Endothelial cell of umbilical vein (primary cell): Measurements from ENCODE around the gene FKBP14. TPM values are rescaled to one million over a fixed set of nuclear protein-coding genes. Genes with fewer than 3 reads are reported as not detected.
A peak's percentile ranks its signal among the peaks of the same experiment; 100 is the strongest.

Experiments used
- BruUV-seq: library from RNA; stranded (reverse); fragments of 400-500 nt; replicated peaks from 2 replicates; lab custom pipeline; 2021; lab: Mats Ljungman, UMichigan
- CTCF ChIA-PET: fragments of 300-600, 350-600 bp; sonication (Branson Sonifier 250); formaldehyde crosslinking; loops from one replicate; lab custom pipeline; 2021; ENCODE audit warnings: antibody characterized with exemption, inconsistent platforms; lab: Charles Lee
- POLR2A ChIA-PET: fragments of 300-600, 350-600 bp; sonication (Branson Sonifier 250); formaldehyde crosslinking; loops from one replicate; lab custom pipeline; 2021; ENCODE audit warnings: antibody characterized with exemption, inconsistent platforms; lab: Charles Lee
- DNase-seq: peaks from one replicate; pipeline ENCODE4 v3.0.0-alpha.2; 2011; ENCODE audit warnings: low read depth, low spot score
- FAIRE-seq: peaks from 2 replicates; lab custom pipeline; 2011; peaks lifted over from hg19 to GRCh38; lab: Jason Lieb, UNC
- H2AFZ ChIP-seq: 2 replicates; pipeline ENCODE4 v1.6.0; 2012; ENCODE audit warnings: low read depth, low read length, control low read depth, inconsistent platforms
- H3K27ac ChIP-seq: 2 replicates; pipeline ENCODE4 v1.5.1; 2011; ENCODE audit warnings: low read depth, mild to moderate bottlenecking, control low read depth, low read length, moderate library complexity; ENCODE audit not compliant: insufficient read depth
- H3K27me3 ChIP-seq, 2 experiments: 2 replicates each; pipeline versions ENCODE4 v1.6.0 to v1.6.1; 2011; ENCODE audit warnings: low read length in 2 of 2, mixed read lengths in 1 of 2; ENCODE audit not compliant: control insufficient read depth in 2 of 2, insufficient read depth in 2 of 2
- H3K36me3 ChIP-seq, 2 experiments: 2 replicates in 1 of 2; 3 replicates in 1 of 2; pipeline ENCODE4 v1.5.1; 2011; ENCODE audit warnings: low read length in 2 of 2, mild to moderate bottlenecking in 1 of 2, moderate library complexity in 1 of 2; ENCODE audit not compliant: control insufficient read depth in 2 of 2, insufficient read depth in 2 of 2; ENCODE audit errors: extremely low read depth in 1 of 2
- H3K4me1 ChIP-seq: 3 replicates; pipeline ENCODE4 v1.5.1; 2011; ENCODE audit warnings: mild to moderate bottlenecking, low read length; ENCODE audit not compliant: control insufficient read depth, insufficient read depth; ENCODE audit errors: extremely low read depth
- H3K4me2 ChIP-seq: 2 replicates; pipeline ENCODE4 v1.6.1; 2011; ENCODE audit warnings: low read length, control low read depth, mixed read lengths; ENCODE audit not compliant: insufficient read depth
- H3K4me3 ChIP-seq, 3 experiments: fragments of 200-600 bp in 1 of 3; sonication (generic), shearing (Covaris generic) in 1 of 3; replicated peaks in 1 of 3; 2 replicates each; pipeline ENCODE4 v1.5.1; 2011 to 2016; ENCODE audit warnings: control low read depth in 3 of 3, low read length in 3 of 3, mild to moderate bottlenecking in 2 of 3, inconsistent platforms in 1 of 3, low read depth in 1 of 3, moderate library complexity in 1 of 3; ENCODE audit not compliant: insufficient read depth in 1 of 3
- H3K79me2 ChIP-seq: 2 replicates; pipeline ENCODE4 v1.6.0; 2012; ENCODE audit warnings: low read length, inconsistent platforms; ENCODE audit not compliant: control insufficient read depth, insufficient read depth
- H3K9ac ChIP-seq: replicated peaks from 2 replicates; pipeline ENCODE3; 2011; ENCODE audit warnings: low read length, control low read depth; ENCODE audit not compliant: insufficient read depth; ENCODE audit errors: extremely low read depth
- H3K9me1 ChIP-seq: replicated peaks from 3 replicates; pipeline ENCODE4 v1.6.0; 2011; ENCODE audit warnings: mild to moderate bottlenecking, low read length; ENCODE audit not compliant: control insufficient read depth, insufficient read depth; ENCODE audit errors: extremely low read depth
- H3K9me3 ChIP-seq: replicated peaks from 2 replicates; pipeline ENCODE4 v1.5.1; 2012; ENCODE audit warnings: low read length, inconsistent platforms; ENCODE audit not compliant: control insufficient read depth, insufficient read depth
- H4K20me1 ChIP-seq: replicated peaks from 2 replicates; pipeline ENCODE3; 2011; ENCODE audit warnings: mild to moderate bottlenecking, low read length; ENCODE audit not compliant: control insufficient read depth, insufficient read depth; ENCODE audit errors: extremely low read depth
- FOS ChIP-seq: IDR thresholded peaks from 2 replicates; pipeline ENCODE4 v1.6.1; 2011; ENCODE audit warnings: mild to moderate bottlenecking, low read length, moderate library complexity, borderline replicate concordance; ENCODE audit not compliant: insufficient read depth
- GATA2 ChIP-seq: IDR thresholded peaks from 2 replicates; pipeline ENCODE4 v1.7.0; 2011; ENCODE audit warnings: low read depth, mild to moderate bottlenecking, moderate library complexity, mixed read lengths, low read length; ENCODE audit not compliant: insufficient read length, insufficient read depth
- JUN ChIP-seq: IDR thresholded peaks from 2 replicates; pipeline ENCODE4 v1.6.1; 2011; ENCODE audit warnings: borderline replicate concordance, low read depth; ENCODE audit not compliant: insufficient read length, insufficient read depth
- MYC ChIP-seq: IDR thresholded peaks from one replicate; pipeline ENCODE4 v1.6.1; 2011; ENCODE audit warnings: mild to moderate bottlenecking, low read depth, low read length
- dilution Hi-C: fragments of 300-500 bp; cut with MboI; formaldehyde crosslinking; loops from one replicate; pipeline ENCODE4 v1.15.0; 2019; ENCODE audit warnings: low sequenced_read_pairs; ENCODE audit not compliant: extremely low pct_ligation_motif_present
- intact Hi-C: fragments of 100-400 bp; cut with micrococcal nuclease; formaldehyde crosslinking; loops from one replicate; pipeline ENCODE4 v1.10.0; 2022
- polyA plus RNA-seq, 4 experiments: library from polyadenylated mRNA; depleted of rRNA in 3 of 4; stranded (reverse) in 3 of 4; unstranded in 1 of 4; fragments of >200 nt; gene quantifications; 2 replicates each; pipeline versions ENCODE4 v1.2.1 to v1.2.3, GENCODE V29; 2011 to 2012; ENCODE audit warnings: missing spikeins in 1 of 4
- total RNA-seq: library from RNA; stranded (reverse); gene quantifications from 2 replicates; pipeline ENCODE4 v1.2.3, GENCODE V29; 2021
- TF ChIP-seq, protein P1 (sequence below), 2 donors: IDR thresholded peaks; 1 replicate in 1 of 2; 2 replicates in 1 of 2; pipeline ENCODE4 v1.5.1; 2011; ENCODE audit warnings: low read length in 2 of 2, mild to moderate bottlenecking in 2 of 2, moderate library complexity in 2 of 2, control low read depth in 1 of 2, inconsistent platforms in 1 of 2, low read depth in 1 of 2; ENCODE audit not compliant: insufficient read depth in 1 of 2; ENCODE audit errors: extremely low read depth in 1 of 2

Gene FKBP14
- total and polyA plus RNA-seq, 2 donors (not counting 3 experiments of a cell fraction or from before 2014, with no cell fraction given), result 9.8 to 37.4 TPM

DNA sequence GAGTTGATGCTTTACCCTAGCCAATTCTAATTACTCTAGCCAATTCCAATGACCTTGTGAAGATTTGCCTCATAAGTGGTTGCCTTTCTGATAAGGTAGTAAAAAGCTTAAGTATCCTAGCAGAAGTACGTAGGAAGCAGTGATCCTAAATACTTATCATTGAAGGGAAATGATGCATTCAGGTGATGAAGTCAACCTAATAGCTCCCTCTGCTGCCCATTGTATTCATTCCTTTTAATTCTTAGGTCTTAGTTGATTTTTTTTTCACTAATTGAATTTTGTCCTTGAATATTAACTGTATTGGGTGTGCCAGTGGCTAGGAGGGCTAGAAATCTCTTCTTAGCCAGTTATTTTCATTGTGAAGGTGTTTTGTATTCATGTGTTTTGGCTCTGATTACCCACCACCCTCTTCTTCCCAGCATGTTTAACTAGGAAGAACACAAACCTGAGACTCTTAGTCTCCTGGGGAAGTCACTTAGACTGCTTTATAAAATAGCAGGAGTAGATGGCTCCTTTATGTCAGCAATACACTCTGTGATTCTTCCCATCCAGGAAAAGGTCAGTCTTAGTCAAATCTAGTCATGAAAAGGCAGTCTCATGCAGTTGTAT lies 48.0 kb upstream of the FKBP14 start:
- Histone ChIP-seq H3K4me3 (no peak overlapping the region), H3K9me1 (no peaks in the 10 kb centered on the region), H3K9ac (no peak overlapping the region), H3K27me3 (no peaks in the 10 kb centered on the region), H3K4me1 (no peaks in the 10 kb centered on the region), H4K20me1 (no peaks in the 10 kb centered on the region), H3K4me2 (no peak overlapping the region), H3K79me2 (no peaks in the 10 kb centered on the region), H3K27ac (no peak overlapping the region), H3K36me3 (peaks cover 0 to 8% of the 10 kb centered on the region in 2 experiments), H3K9me3 (no peaks in the 10 kb centered on the region), H2AFZ (no peak overlapping the region)
- TF ChIP-seq GATA2, result no peak
- peak; percentile 9 for TF ChIP-seq FOS
- TF ChIP-seq, protein P1, sequence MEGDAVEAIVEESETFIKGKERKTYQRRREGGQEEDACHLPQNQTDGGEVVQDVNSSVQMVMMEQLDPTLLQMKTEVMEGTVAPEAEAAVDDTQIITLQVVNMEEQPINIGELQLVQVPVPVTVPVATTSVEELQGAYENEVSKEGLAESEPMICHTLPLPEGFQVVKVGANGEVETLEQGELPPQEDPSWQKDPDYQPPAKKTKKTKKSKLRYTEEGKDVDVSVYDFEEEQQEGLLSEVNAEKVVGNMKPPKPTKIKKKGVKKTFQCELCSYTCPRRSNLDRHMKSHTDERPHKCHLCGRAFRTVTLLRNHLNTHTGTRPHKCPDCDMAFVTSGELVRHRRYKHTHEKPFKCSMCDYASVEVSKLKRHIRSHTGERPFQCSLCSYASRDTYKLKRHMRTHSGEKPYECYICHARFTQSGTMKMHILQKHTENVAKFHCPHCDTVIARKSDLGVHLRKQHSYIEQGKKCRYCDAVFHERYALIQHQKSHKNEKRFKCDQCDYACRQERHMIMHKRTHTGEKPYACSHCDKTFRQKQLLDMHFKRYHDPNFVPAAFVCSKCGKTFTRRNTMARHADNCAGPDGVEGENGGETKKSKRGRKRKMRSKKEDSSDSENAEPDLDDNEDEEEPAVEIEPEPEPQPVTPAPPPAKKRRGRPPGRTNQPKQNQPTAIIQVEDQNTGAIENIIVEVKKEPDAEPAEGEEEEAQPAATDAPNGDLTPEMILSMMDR (IDR thresholded peaks at IDR 0.05; ENCODE audit: extremely low read depth in 1 of 2, insufficient read depth in 1 of 2, low read depth in 1 of 2, low read length in 2 of 2), result peak; percentile 25 to 38
- intact Hi-C loops (loop anchor here (1.0 kb wide), 1 partner anchor 196 kb away; no protein-coding TSS in a partner anchor), dilution Hi-C loops (no loop called here)
- ChIA-PET POLR2A (no interaction called here), CTCF (interaction anchor here (0.6 to 6.6 kb wide), 30 partner anchors 9 to 490 kb away, joined by 3 to 55 read pairs (median 4); partner anchors contain the start of genes FKBP14 and PLEKHA8)
- no TSS peak for BruUV-seq
- FAIRE-seq, result peak; percentile 75
- DNase-seq, result peak; percentile 52

DNA sequence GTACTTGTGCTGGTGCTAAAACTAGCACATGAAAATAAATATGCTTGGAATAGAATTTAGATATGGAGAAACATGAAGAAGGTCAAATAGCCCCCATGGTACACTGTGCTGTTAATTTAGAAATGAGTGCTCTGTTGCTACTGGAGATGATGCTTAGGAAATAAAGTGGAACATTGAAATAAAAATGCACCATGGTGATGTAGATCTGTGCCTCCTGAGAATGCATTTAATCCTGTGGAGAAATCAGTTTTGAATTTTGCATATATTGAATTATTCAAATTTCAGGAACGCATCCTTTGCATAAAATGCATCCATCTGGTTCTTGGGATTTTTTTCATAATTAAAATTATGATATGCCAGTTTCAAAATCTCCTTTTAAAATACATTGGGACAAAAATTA lies 46.2 kb upstream of the FKBP14 start:
- Histone ChIP-seq H3K36me3 (no peaks in the 10 kb centered on the region), H3K27me3 (no peaks in the 10 kb centered on the region), H3K27ac (no peak overlapping the region), H3K4me3 (no peak overlapping the region), H3K9ac (no peak overlapping the region), H3K9me1 (no peaks in the 10 kb centered on the region), H4K20me1 (no peaks in the 10 kb centered on the region), H3K4me2 (no peak overlapping the region), H3K4me1 (no peaks in the 10 kb centered on the region), H2AFZ (no peak overlapping the region), H3K9me3 (no peaks in the 10 kb centered on the region), H3K79me2 (no peaks in the 10 kb centered on the region)
- intact Hi-C loops (no loop called here), dilution Hi-C loops (no loop called here)
- FAIRE-seq (no peak), DNase-seq (no peak)
- POLR2A ChIA-PET, result no interaction called here
- CTCF ChIA-PET, result interaction anchor here (0.7 to 6.6 kb wide), 5 partner anchors 10 to 325 kb away, joined by 4 to 55 read pairs (median 15); no protein-coding TSS in a partner anchor
- TF ChIP-seq MYC (no peak), FOS (no peak), JUN (no peak), GATA2 (no peak)
- TF ChIP-seq, protein P1 (IDR thresholded peaks at IDR 0.05; ENCODE audit: extremely low read depth in 1 of 2, insufficient read depth in 1 of 2, low read depth in 1 of 2, low read length in 2 of 2), result no peak
- BruUV-seq, result no TSS peak
